Measurements from ENCODE around the gene GPRC5C.
"Not testable (repeated sequence)": the region's sequence is repeated elsewhere in the genome, so short reads cannot be mapped to it uniquely, and the experiment has no call there.

The GPRC5C gene

GRCh38 chr17:74405311-74405710 is 26.6 kb upstream of the GPRC5C start:
- not testable (repeated sequence) for DNase-seq (ENCODE audit: low read depth)

DNA sequence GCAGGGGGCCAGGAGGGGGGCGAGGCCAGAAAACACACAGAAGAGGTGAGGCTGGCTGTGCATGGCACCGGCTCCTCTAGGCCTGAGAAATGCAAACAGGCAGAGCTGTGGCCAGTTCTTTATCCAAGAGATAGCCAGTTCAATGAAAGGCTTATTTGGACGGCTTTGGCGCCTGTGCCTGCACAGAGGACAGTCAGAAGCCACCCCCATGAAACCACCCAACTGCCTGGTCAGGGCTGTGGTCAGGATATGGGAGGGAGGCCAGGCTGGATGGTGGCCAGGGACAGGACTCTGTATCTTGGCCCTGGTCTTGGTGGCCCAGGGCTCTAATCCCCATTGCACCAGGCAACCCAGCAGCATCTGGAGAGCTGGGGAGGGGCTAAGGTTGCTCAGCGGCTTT is 24.5 kb upstream of the GPRC5C start:
- DNase-seq (ENCODE audit: low read depth), result no peak

GRCh38 chr17:74408262-74408661 is 23.6 kb upstream of the GPRC5C start:
- DNase-seq (ENCODE audit: low read depth), result no peak

GRCh38 chr17:74408815-74409214 is 23.1 kb upstream of the GPRC5C start:
- DNase-seq (ENCODE audit: low read depth), result no peak

GRCh38 chr17:74410001-74410443 is 21.9 kb upstream of the GPRC5C start:
- DNase-seq (ENCODE audit: low read depth), result no peak

DNA sequence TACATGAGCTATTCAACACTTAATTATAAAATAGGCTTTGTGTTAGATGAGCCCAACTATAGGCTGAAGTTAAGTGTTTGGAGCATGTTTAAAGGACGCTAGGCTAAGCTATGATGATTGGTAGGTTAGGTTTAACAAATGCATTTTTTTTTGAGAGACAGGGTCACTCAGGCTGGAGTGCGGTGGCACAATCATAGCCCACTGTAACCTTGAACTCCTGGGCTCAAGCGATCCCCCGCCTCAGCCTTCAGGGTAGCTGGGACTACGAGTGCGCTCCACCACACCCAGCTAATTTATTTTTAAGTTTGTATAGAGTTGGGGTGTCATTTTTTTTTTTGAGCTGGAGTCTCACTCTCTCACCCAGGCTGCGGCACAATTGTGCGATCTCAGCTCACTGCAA is 19.3 kb upstream of the GPRC5C start:
- DNase-seq (ENCODE audit: low read depth), result no peak

DNA sequence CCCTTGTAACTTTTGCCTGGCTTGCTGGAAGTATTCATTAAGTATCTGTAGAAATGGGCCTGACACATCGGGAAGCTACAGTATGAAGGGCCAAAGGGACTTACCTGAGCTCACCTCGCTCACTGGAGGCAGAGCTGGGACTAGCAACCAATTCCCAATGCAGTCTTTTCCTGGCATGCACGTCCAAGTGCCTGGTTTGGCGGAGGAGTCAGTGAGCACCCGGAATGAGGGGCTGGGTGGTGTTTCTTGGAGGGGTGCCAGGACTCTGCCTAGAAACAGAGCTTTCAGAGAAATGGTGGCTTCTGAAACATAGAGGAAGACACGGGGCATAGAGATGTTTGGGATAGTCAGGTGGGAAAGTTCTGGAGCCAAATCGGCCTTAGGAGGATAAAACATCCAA is 18.4 kb upstream of the GPRC5C start:
- DNase-seq (ENCODE audit: low read depth), result no peak

GRCh38 chr17:74414510-74414909 is 17.4 kb upstream of the GPRC5C start:
- no peak for DNase-seq (ENCODE audit: low read depth)

- no peak for DNase-seq (ENCODE audit: low read depth)
Measured at GRCh38 chr17:74415608-74416396, 16.1 kb upstream of the GPRC5C start.

GRCh38 chr17:74417178-74418045 is 14.5 kb upstream of the GPRC5C start:
- DNase-seq (ENCODE audit: low read depth), result no peak

GRCh38 chr17:74419928-74420411 is 11.9 kb upstream of the GPRC5C start:
- DNase-seq (ENCODE audit: low read depth), result no peak

GRCh38 chr17:74424117-74424516 is 7.8 kb upstream of the GPRC5C start:
- DNase-seq (ENCODE audit: low read depth), result no peak

- no peak for DNase-seq (ENCODE audit: low read depth)
Measured at GRCh38 chr17:74424657-74425056, 7.2 kb upstream of the GPRC5C start.

DNA sequence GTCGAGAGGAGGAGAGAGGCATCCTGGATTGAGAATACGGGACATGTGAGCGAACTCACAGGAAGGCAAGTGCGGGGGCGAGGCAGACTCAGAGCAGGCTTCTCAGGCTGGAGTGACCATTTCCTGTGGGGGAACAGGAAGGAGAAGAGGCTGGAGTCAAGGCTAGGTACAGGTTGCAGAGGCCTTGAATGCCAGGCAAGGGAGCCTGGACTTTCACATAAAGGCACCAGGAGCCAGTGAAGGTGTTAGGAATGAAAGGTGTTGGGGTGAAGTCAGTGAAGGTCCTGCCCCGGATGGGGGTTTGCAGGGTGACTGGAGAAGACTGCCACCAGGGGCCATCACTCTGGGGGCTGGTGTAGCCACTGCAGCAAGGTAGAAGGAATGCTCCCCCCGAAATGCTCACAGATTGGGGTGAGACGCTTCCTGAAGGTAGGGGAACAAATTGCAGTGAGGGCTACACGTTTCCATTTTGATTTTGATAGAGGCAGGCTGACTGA is 5.3 kb upstream of the GPRC5C start:
- DNase-seq (ENCODE audit: low read depth), result no peak

- no peak for DNase-seq (ENCODE audit: low read depth)
Measured at GRCh38 chr17:74427048-74427762, 4.7 kb upstream of the GPRC5C start.

DNA sequence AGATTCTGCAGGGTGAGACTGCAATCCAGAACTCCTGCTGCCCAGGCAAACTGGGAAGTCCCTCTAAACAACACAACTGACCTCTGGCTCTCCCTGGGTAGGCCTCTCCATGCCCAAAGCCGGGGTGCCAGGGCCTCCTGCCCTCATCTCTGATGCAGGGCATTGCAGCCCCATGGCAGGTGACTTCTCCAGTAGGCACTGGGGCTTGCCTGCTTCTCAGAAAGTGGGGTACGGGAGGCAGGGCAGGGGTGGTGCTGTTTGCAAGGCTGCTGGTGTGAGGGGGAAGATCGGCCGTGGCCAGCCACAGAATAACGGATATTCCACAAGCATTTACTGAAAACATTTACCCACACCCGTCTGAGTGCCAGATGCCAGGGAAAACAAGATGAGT is 4.1 kb upstream of the GPRC5C start:
- DNase-seq (ENCODE audit: low read depth), result no peak

GRCh38 chr17:74429604-74430384 is 2.1 kb upstream of the GPRC5C start:
- DNase-seq (ENCODE audit: low read depth), result no peak

DNA sequence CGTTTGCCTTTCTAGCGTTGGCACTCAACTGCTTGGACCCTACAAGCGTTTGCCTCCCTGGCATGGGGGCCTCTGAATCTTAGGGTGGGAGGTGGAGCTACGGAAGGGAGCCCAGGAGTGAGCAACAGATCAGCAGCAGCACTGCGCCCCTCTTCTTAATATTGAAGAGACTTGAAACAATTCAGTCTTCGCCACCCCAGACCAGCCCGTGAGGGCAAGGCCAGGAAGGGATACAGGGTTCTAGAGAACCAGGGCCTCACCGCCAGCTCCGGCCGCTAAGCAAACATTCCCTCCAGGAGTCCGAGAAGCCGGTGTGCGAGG is 1.5 kb upstream of the GPRC5C start:
- DNase-seq (ENCODE audit: low read depth), result no peak

DNA sequence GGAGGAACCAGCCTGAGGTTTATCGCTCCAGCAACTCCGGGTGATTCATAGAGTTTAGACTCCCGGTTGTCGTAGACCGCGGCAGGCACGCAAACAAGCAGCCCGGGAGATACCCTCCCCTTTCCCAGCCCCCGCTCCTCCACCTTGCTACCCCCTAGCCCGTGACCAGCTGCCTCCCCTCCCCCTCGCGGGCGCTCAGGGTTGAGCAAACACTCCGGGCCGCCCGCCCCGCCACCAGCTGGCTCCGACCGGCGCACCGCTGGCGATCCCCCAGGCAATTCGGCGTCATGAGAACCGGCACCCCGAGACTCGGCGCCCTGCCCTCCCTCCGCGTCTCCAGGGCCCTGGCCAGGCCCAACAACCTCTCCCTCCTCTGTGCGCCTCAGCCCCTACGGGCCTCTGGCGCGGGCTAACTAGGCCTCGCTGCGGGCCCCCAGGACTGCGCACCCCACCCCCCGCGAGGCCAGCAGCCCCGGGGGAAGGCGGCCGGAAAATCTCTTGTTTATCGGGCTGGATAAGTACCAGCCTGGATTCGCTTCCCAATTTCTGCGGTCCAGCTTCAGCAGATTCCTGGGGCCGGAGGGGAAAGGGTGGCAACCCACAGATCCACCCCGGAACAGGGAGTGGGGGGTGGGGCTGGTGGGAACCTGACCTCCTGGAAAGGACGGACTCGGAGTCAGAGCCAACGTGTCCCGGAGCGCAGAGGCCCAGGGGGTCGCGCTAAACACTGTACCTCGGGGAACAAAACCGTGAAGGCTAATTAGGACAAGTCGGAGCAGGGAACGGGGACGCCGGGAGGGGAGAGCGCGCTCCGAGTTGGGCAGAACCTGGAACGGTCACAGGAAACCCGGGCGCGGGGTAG is 951 bp upstream of the GPRC5C start:
- DNase-seq (ENCODE audit: low read depth), result no peak

DNA sequence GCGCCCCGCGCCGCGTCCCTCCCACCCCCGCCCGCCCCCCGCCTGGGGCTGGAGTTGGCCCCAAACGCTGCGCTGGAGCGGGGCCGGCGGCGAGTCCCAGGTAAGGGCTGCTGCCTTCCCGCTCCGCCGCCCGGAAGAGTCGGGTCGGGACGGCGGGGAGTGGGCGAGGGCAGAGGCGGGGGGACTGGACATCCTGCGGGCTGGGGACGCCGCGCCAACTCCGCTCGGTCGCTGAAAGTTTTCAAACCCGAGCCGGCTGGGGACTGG is 469 bp downstream of the GPRC5C start:
- no peak for DNase-seq (ENCODE audit: low read depth)
